Naive B cell (primary cell): ENCODE data around the gene NDUFS7. TPM values are rescaled to one million over a fixed set of nuclear protein-coding genes. Genes with fewer than 3 reads are reported as not detected.

Source experiments
- ATAC-seq, 2 donors: fragments of 150-1000 bp; cut with Tn5 transposase; 2 replicates each; pipeline ENCODE4 v1.10.0; 2021; ENCODE audit warnings: low read depth in 2 of 2, mild to moderate bottlenecking in 2 of 2, moderate library complexity in 2 of 2
- DNase-seq: peaks from one replicate; pipeline ENCODE4 v3.0.0; 2022
- H3K27ac Mint-ChIP-seq, 6 donors: one replicate each; pipeline ENCODE4 v1.8.0; 2020 to 2022; ENCODE audit warnings: mild to moderate bottlenecking in 6 of 6, mixed read lengths in 6 of 6, moderate library complexity in 5 of 6, inconsistent platforms in 2 of 6
- H3K27me3 Mint-ChIP-seq, 3 donors: one replicate each; pipeline ENCODE4 v1.8.0; 2021 to 2022; ENCODE audit warnings: mixed read lengths in 3 of 3, mild to moderate bottlenecking in 1 of 3
- H3K36me3 Mint-ChIP-seq, 2 donors: one replicate each; pipeline ENCODE4 v1.8.0; 2020 to 2022; ENCODE audit warnings: mixed read lengths in 2 of 2, inconsistent platforms in 1 of 2, mild to moderate bottlenecking in 1 of 2
- H3K4me1 Mint-ChIP-seq, 3 donors: one replicate each; pipeline ENCODE4 v1.8.0; 2020 to 2022; ENCODE audit warnings: mixed read lengths in 3 of 3, inconsistent platforms in 1 of 3, mild to moderate bottlenecking in 1 of 3, moderate library complexity in 1 of 3
- H3K4me3 Mint-ChIP-seq, 8 donors: one replicate each; pipeline ENCODE4 v1.8.0; 2020 to 2022; ENCODE audit warnings: mild to moderate bottlenecking in 8 of 8, mixed read lengths in 8 of 8, moderate library complexity in 8 of 8, inconsistent platforms in 2 of 8
- H3K9me3 Mint-ChIP-seq, 7 donors: one replicate each; pipeline ENCODE4 v1.8.0; 2020 to 2022; ENCODE audit warnings: mixed read lengths in 7 of 7, mild to moderate bottlenecking in 5 of 7, inconsistent platforms in 2 of 7, moderate library complexity in 1 of 7
- polyA plus RNA-seq, 6 donors: library from polyadenylated mRNA; unstranded; fragments of 300-500 nt; fragmentation: Illumina TruSeq; gene quantifications; one replicate each; pipeline ENCODE4 v1.2.3, GENCODE V29; 2021; ENCODE audit warnings: low read depth in 6 of 6

Gene NDUFS7
- polyA plus RNA-seq, 6 donors from 2014 or later, result 201 to 230 (median 209) TPM

- ATAC-seq, result no peak
- Mint-ChIP-seq H3K9me3 (no peaks in the 10 kb centered on the region), H3K36me3 (peaks cover 12 to 23% of the 10 kb centered on the region in 2 donors), H3K4me1 (peaks cover 18 to 23% (median 19%) of the 10 kb centered on the region in 3 donors), H3K27ac (peak overlapping the region in 1 of 6 donors; percentile 62), H3K4me3 (peak overlapping the region in 3 of 8 donors; percentile 5 to 87 (median 73)), H3K27me3 (no peaks in the 10 kb centered on the region)
- no peak for DNase-seq
Observed at GRCh38 chr19:1357531-1358109, 26.1 kb upstream of the NDUFS7 start.

GRCh38 chr19:1360126-1360817, 23.4 kb upstream of the NDUFS7 start:
- H3K27ac Mint-ChIP-seq, result peak overlapping the region in 2 of 6 donors; percentile 68 to 91
- peaks cover 12 to 23% of the 10 kb centered on the region in 2 donors for H3K36me3 Mint-ChIP-seq
- DNase-seq (no peak), ATAC-seq (no peak)
- H3K4me3 Mint-ChIP-seq, result no peak overlapping the region
- peaks cover 30 to 42% (median 37%) of the 10 kb centered on the region in 3 donors for H3K4me1 Mint-ChIP-seq
- no peaks in the 10 kb centered on the region for H3K27me3 Mint-ChIP-seq
- no peaks in the 10 kb centered on the region for H3K9me3 Mint-ChIP-seq

- Mint-ChIP-seq H3K4me1 (peaks cover 23 to 35% (median 31%) of the 10 kb centered on the region in 3 donors), H3K27me3 (no peaks in the 10 kb centered on the region), H3K36me3 (peaks cover 12 to 23% of the 10 kb centered on the region in 2 donors), H3K4me3 (peak overlapping the region in 1 of 8 donors; percentile 51), H3K27ac (no peak overlapping the region), H3K9me3 (no peaks in the 10 kb centered on the region)
- DNase-seq (no peak), ATAC-seq (no peak)
Observed at GRCh38 chr19:1360818-1361461, 22.8 kb upstream of the NDUFS7 start.

GRCh38 chr19:1361601-1362386, 21.9 kb upstream of the NDUFS7 start:
- Mint-ChIP-seq H3K4me1 (peaks cover 22 to 30% (median 27%) of the 10 kb centered on the region in 3 donors), H3K9me3 (no peaks in the 10 kb centered on the region), H3K27ac (peak overlapping the region in 1 of 6 donors; percentile 74), H3K27me3 (no peaks in the 10 kb centered on the region), H3K36me3 (peaks cover 12 to 23% of the 10 kb centered on the region in 2 donors), H3K4me3 (peak overlapping the region in 1 of 8 donors; percentile 40)
- DNase-seq (no peak), ATAC-seq (no peak)

GRCh38 chr19:1362387-1363257, 21.1 kb upstream of the NDUFS7 start:
- peak overlapping the region in 5 of 6 donors; percentile 38 to 89 (median 79) for H3K27ac Mint-ChIP-seq

GRCh38 chr19:1363599-1363998, 20.1 kb upstream of the NDUFS7 start:
- H3K27ac Mint-ChIP-seq, result peak overlapping the region in 4 of 6 donors; percentile 39 to 90 (median 84)
- DNase-seq (no peak), ATAC-seq (peak; percentile 72 to 84)
- no peaks in the 10 kb centered on the region for H3K27me3 Mint-ChIP-seq
- peaks cover 22 to 30% (median 24%) of the 10 kb centered on the region in 3 donors for H3K4me1 Mint-ChIP-seq
- H3K9me3 Mint-ChIP-seq, result no peaks in the 10 kb centered on the region
- peak overlapping the region; percentile 76 to 93 (median 83) for H3K4me3 Mint-ChIP-seq
- peaks cover 1 to 16% of the 10 kb centered on the region in 2 donors for H3K36me3 Mint-ChIP-seq

More at GRCh38 chr19:1362387-1363257, 21.1 kb upstream of the NDUFS7 start:
- DNase-seq (no peak), ATAC-seq (no peak)
- Mint-ChIP-seq H3K27me3 (no peaks in the 10 kb centered on the region), H3K9me3 (no peaks in the 10 kb centered on the region), H3K36me3 (peaks cover 11 to 23% of the 10 kb centered on the region in 2 donors), H3K4me1 (peaks cover 22 to 30% (median 24%) of the 10 kb centered on the region in 3 donors), H3K4me3 (peak overlapping the region; percentile 76 to 93 (median 83))

- no peaks in the 10 kb centered on the region for H3K27me3 Mint-ChIP-seq
- H3K27ac Mint-ChIP-seq, result peak overlapping the region in 5 of 6 donors; percentile 43 to 85 (median 66)
- H3K9me3 Mint-ChIP-seq, result no peaks in the 10 kb centered on the region
- peaks cover 0 to 12% of the 10 kb centered on the region in 2 donors for H3K36me3 Mint-ChIP-seq
- ATAC-seq, result peak; percentile 58 to 65
- peaks cover 22 to 30% (median 24%) of the 10 kb centered on the region in 3 donors for H3K4me1 Mint-ChIP-seq
- peak overlapping the region; percentile 49 to 93 (median 80) for H3K4me3 Mint-ChIP-seq
- DNase-seq, result no peak
Observed at GRCh38 chr19:1364070-1364704, 19.5 kb upstream of the NDUFS7 start.

GRCh38 chr19:1365319-1366269, 18.1 kb upstream of the NDUFS7 start:
- no peaks in the 10 kb centered on the region for H3K36me3 Mint-ChIP-seq
- peak overlapping the region in 2 of 8 donors; percentile 25 to 45 for H3K4me3 Mint-ChIP-seq
- no peaks in the 10 kb centered on the region for H3K9me3 Mint-ChIP-seq
- peaks cover 22 to 30% (median 24%) of the 10 kb centered on the region in 3 donors for H3K4me1 Mint-ChIP-seq
- DNase-seq (no peak), ATAC-seq (no peak)
- no peaks in the 10 kb centered on the region for H3K27me3 Mint-ChIP-seq
- no peak overlapping the region for H3K27ac Mint-ChIP-seq

GRCh38 chr19:1366296-1366695, 17.4 kb upstream of the NDUFS7 start:
- DNase-seq (no peak), ATAC-seq (no peak)
- Mint-ChIP-seq H3K27me3 (no peaks in the 10 kb centered on the region), H3K36me3 (no peaks in the 10 kb centered on the region), H3K27ac (no peak overlapping the region), H3K4me1 (peaks cover 22 to 30% (median 24%) of the 10 kb centered on the region in 3 donors), H3K9me3 (no peaks in the 10 kb centered on the region), H3K4me3 (no peak overlapping the region)

GRCh38 chr19:1366899-1367870, 16.5 kb upstream of the NDUFS7 start:
- Mint-ChIP-seq H3K9me3 (no peaks in the 10 kb centered on the region), H3K27me3 (no peaks in the 10 kb centered on the region), H3K27ac (peak overlapping the region in 2 of 6 donors; percentile 48 to 58), H3K36me3 (no peaks in the 10 kb centered on the region), H3K4me1 (peaks cover 20 to 25% (median 22%) of the 10 kb centered on the region in 3 donors), H3K4me3 (peak overlapping the region in 1 of 8 donors; percentile 10)
- ATAC-seq (no peak), DNase-seq (no peak)
